ENCODE results near the gene SLC22A1.

The SLC22A1 gene

DNA sequence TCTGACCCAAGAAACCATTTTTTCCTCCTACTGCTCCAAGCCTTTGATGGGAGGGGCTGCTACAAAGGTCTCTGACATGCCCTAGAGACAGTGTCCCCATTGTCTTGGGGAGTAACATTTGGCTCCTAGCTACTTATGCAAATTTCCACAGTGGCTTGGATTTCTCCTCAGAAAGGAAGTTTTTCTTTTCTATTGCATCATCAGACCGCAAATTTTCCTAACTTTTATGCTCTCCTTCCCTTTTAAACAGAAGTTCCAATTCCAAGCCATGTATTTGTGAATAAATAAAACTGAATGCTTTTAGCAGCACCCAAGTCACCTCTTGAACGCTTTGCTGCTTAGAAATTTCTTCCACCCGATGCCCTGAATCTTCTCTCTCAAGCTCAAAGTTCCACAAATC lies 86.0 kb downstream of the SLC22A1 start:
- in situ Hi-C loops (cut with MboI; ENCODE audit: low sequenced_read_pairs) = no loop called here
